Measurements from ENCODE around the gene GOLGA5. TPM values are rescaled to one million over a fixed set of nuclear protein-coding genes. Genes with fewer than 3 reads are reported as not detected.
"Not testable (repeated sequence)": the region's sequence is repeated elsewhere in the genome, so short reads cannot be mapped to it uniquely, and the experiment has no call there.

The GOLGA5 gene
- total and polyA plus RNA-seq, 2 of the 8 experiments (the other 6 are each of a cell fraction or from before 2014, with no cell fraction given) = 13.0 to 25.4 TPM

GRCh38 chr14:92768236-92768635, 25.9 kb upstream of the GOLGA5 start:
- H2BK120ac ChIP-seq (replicated peaks; ENCODE audit: low read depth, low read length); H2BK5ac ChIP-seq (ENCODE audit: low read depth, low read length); H3K27ac ChIP-seq (ENCODE audit: low read depth, low read length); H3K4ac ChIP-seq (replicated peaks; ENCODE audit: insufficient read length, low read depth, low read length); H3K18ac ChIP-seq (ENCODE audit: extremely low read depth, low read length); DNase-seq (ENCODE audit: low read depth in 1 of 2, low spot score in 2 of 2); H3K79me2 ChIP-seq (ENCODE audit: control insufficient read depth in 1 of 2, insufficient read depth in 2 of 2, low read length in 2 of 2); H3K4me1 ChIP-seq (replicated peaks in 1 of 4; ENCODE audit: control insufficient read depth in 3 of 4, insufficient read depth in 4 of 4, low read length in 3 of 4); H4K5ac ChIP-seq (ENCODE audit: insufficient read length, low read depth, low read length); H3K79me1 ChIP-seq (ENCODE audit: low read depth, low read length); H2BK15ac ChIP-seq (ENCODE audit: low read length); POLR2A ChIA-PET (ENCODE audit: partially characterized antibody); FAIRE-seq; H2AFZ ChIP-seq (ENCODE audit: low read length); H3K14ac ChIP-seq (ENCODE audit: insufficient read length); H3K27me3 ChIP-seq (replicated peaks in 1 of 4; ENCODE audit: control insufficient read depth in 3 of 4, extremely low read depth in 1 of 4, insufficient read depth in 3 of 4, low read length in 3 of 4); H3K9me3 ChIP-seq (ENCODE audit: insufficient read depth in 2 of 2, low read depth in 1 of 2, low read length in 1 of 2); CTCF ChIA-PET (ENCODE audit: partially characterized antibody); H3K56ac ChIP-seq (replicated peaks; ENCODE audit: insufficient read length, low read depth, low read length); H2BK12ac ChIP-seq (ENCODE audit: low read depth, low read length); H3K23me2 ChIP-seq (ENCODE audit: low read depth, low read length); H4K8ac ChIP-seq (ENCODE audit: extremely low read depth, insufficient read depth, low read length); H3K23ac ChIP-seq (ENCODE audit: insufficient read length); H3K36me3 ChIP-seq (ENCODE audit: control insufficient read depth in 2 of 4, insufficient read depth in 4 of 4, low read length in 3 of 4); H3K9ac ChIP-seq (replicated peaks in 1 of 4; ENCODE audit: extremely low read depth in 1 of 4, low read depth in 3 of 4, low read length in 3 of 4); H4K91ac ChIP-seq (replicated peaks; ENCODE audit: insufficient read length, low read length); H2AK5ac ChIP-seq (ENCODE audit: low read depth, low read length); H3K4me3 ChIP-seq (ENCODE audit: extremely low read depth in 1 of 4, insufficient read depth in 2 of 4, low read depth in 3 of 4, low read length in 4 of 4); H4K20me1 ChIP-seq (replicated peaks in 1 of 2; ENCODE audit: control insufficient read depth in 1 of 2, insufficient read depth in 2 of 2, low read length in 2 of 2); H3K4me2 ChIP-seq (ENCODE audit: insufficient read depth in 1 of 2, low read depth in 2 of 2, low read length in 2 of 2); H2BK20ac ChIP-seq (ENCODE audit: low read length): not testable (repeated sequence)
- WGBS, 2 experiments (ENCODE audit: extremely low coverage in 1 of 2, insufficient coverage in 1 of 2, insufficient read length in 1 of 2, insufficient replicate concordance in 2 of 2, low coverage in 1 of 2, low lambda C conversion rate in 2 of 2, missing lambda C conversion rate in 1 of 2) = 75% methylated on average over 1 of the region's 1 CpG; no CpG with 5 or more reads in 1 of the 2 experiments
